Measurements from ENCODE around the gene CDH13. TPM values are rescaled to one million over a fixed set of nuclear protein-coding genes. Genes with fewer than 3 reads are reported as not detected.

The CDH13 gene
- total and polyA plus RNA-seq, 10 of the 15 experiments (the other 5 are each of a cell fraction or from before 2014, with no cell fraction given): under 0.01 to 0.05 TPM; not detected in 8

- BruUV-seq (replicated peaks): no TSS peak
- in situ Hi-C loops (cut with MboI) (no loop called here), intact Hi-C loops (cut with micrococcal nuclease; ENCODE audit: unreplicated experiment) (no loop called here)
- SMC1A ChIA-PET (ENCODE audit: uncharacterized antibody, unreplicated experiment): no interaction called here
- Histone ChIP-seq H4K20me1 (ENCODE audit: control insufficient read depth, insufficient read depth) (no peaks in the 10 kb centered on the region), H3K79me2 (ENCODE audit: control insufficient read depth, insufficient read depth, low read length) (no peaks in the 10 kb centered on the region), H2AFZ (ENCODE audit: control insufficient read depth, low read depth, low read length) (no peak overlapping the region), H3K4me1 (ENCODE audit: control insufficient read depth, insufficient read depth, low read length) (no peaks in the 10 kb centered on the region), H3K9ac (ENCODE audit: control insufficient read depth, insufficient read depth, low read length) (no peak overlapping the region), H3K4me3 (no peak overlapping the region), H3K36me3 (ENCODE audit: control insufficient read depth in 2 of 2, insufficient read depth in 2 of 2, low read length in 1 of 2) (no peaks in the 10 kb centered on the region), H3K27ac (ENCODE audit: control insufficient read depth, insufficient read depth) (no peak overlapping the region), H3K4me2 (ENCODE audit: control insufficient read depth, insufficient read depth) (no peak overlapping the region), H3K9me3 (replicated peaks; ENCODE audit: control insufficient read depth, insufficient read depth, low read length) (no peaks in the 10 kb centered on the region), H3K27me3 (replicated peaks in 1 of 2; ENCODE audit: control insufficient read depth in 2 of 2, insufficient read depth in 2 of 2, low read length in 1 of 2) (no peaks in the 10 kb centered on the region)
- POLR2A ChIA-PET: no interaction called here
- FAIRE-seq: no peak
- TF ChIP-seq ZNF217 (IDR thresholded peaks at IDR 0.05) (no peak), SPI1 (IDR thresholded peaks at IDR 0.05; ENCODE audit: borderline replicate concordance, insufficient read depth, low read depth, low read length) (peak; percentile 43), EZH2 (IDR thresholded peaks at IDR 0.05; ENCODE audit: borderline replicate concordance, control insufficient read depth, low read depth, low read length) (no peak), ZZZ3 (IDR thresholded peaks at IDR 0.05; ENCODE audit: control insufficient read depth, insufficient read length, low read depth) (no peak), ETV6 (conservative IDR thresholded peaks at IDR 0.05 in 1 of 2, IDR thresholded peaks at IDR 0.05 in 1 of 2; ENCODE audit: borderline replicate concordance in 1 of 2, low read depth in 1 of 2) (no peak)
- CTCF ChIA-PET: no interaction called here
- WGBS (ENCODE audit: insufficient coverage, insufficient replicate concordance, low lambda C conversion rate, missing lambda C conversion rate): 0% methylated on average over 2 of the region's 2 CpGs
- no peak for DNase-seq (ENCODE audit: low read depth, low spot score)
- ATAC-seq: no peak
- RAD21 ChIA-PET (ENCODE audit: unreplicated experiment): no interaction called here
These were observed 440.1 kb downstream of the CDH13 start for GRCh38 chr16:83066881-83067280.

GRCh38 chr16:83068686-83069085, 441.9 kb downstream of the CDH13 start:
- no peaks in the 10 kb centered on the region for H3K36me3 ChIP-seq (ENCODE audit: control insufficient read depth in 2 of 2, insufficient read depth in 2 of 2, low read length in 1 of 2)
- SMC1A ChIA-PET (ENCODE audit: uncharacterized antibody, unreplicated experiment): no interaction called here
- H3K9me3 ChIP-seq (replicated peaks; ENCODE audit: control insufficient read depth, insufficient read depth, low read length): no peaks in the 10 kb centered on the region
- no peaks in the 10 kb centered on the region for H3K79me2 ChIP-seq (ENCODE audit: control insufficient read depth, insufficient read depth, low read length)
- CTCF ChIA-PET: no interaction called here
- BruUV-seq (replicated peaks): no TSS peak
- intact Hi-C loops (cut with micrococcal nuclease; ENCODE audit: unreplicated experiment) (no loop called here), in situ Hi-C loops (cut with MboI) (no loop called here)
- FAIRE-seq: no peak
- H3K4me2 ChIP-seq (ENCODE audit: control insufficient read depth, insufficient read depth): no peak overlapping the region
- RAD21 ChIA-PET (ENCODE audit: unreplicated experiment): no interaction called here
- no peaks in the 10 kb centered on the region for H3K27me3 ChIP-seq (replicated peaks in 1 of 2; ENCODE audit: control insufficient read depth in 2 of 2, insufficient read depth in 2 of 2, low read length in 1 of 2)
- no peak overlapping the region for H2AFZ ChIP-seq (ENCODE audit: control insufficient read depth, low read depth, low read length)
- POLR2A ChIA-PET: no interaction called here
- no peak overlapping the region for H3K4me3 ChIP-seq
- no peaks in the 10 kb centered on the region for H4K20me1 ChIP-seq (ENCODE audit: control insufficient read depth, insufficient read depth)
- H3K4me1 ChIP-seq (ENCODE audit: control insufficient read depth, insufficient read depth, low read length): no peaks in the 10 kb centered on the region
- no peak for ATAC-seq
- TF ChIP-seq RCOR1 (conservative IDR thresholded peaks at IDR 0.05; ENCODE audit: low read depth, low read length) (no peak), ZNF384 (IDR thresholded peaks at IDR 0.05; ENCODE audit: borderline replicate concordance, low read depth, low read length) (no peak), NR2C1 (IDR thresholded peaks at IDR 0.05) (no peak)
- H3K9ac ChIP-seq (ENCODE audit: control insufficient read depth, insufficient read depth, low read length): no peak overlapping the region
- no peak overlapping the region for H3K27ac ChIP-seq (ENCODE audit: control insufficient read depth, insufficient read depth)
- 0% methylated on average over 1 of the region's 1 CpG for WGBS (ENCODE audit: insufficient coverage, insufficient replicate concordance, low lambda C conversion rate, missing lambda C conversion rate)
- DNase-seq (ENCODE audit: low read depth, low spot score): no peak
